Panc1 (cell line): Measurements from ENCODE around the gene MRPL10. TPM values are rescaled to one million over a fixed set of nuclear protein-coding genes. Genes with fewer than 3 reads are reported as not detected.

Experiments used
- ATAC-seq: fragments of 200-7000 bp; cut with Tn5 transposase; 2 replicates; pipeline ENCODE4 v1.9.1; 2020; ENCODE audit warnings: mild to moderate bottlenecking, moderate library complexity
- BruUV-seq: library from RNA; stranded (reverse); fragments of 400-500 nt; replicated peaks from 2 replicates; lab custom pipeline; 2021; lab: Mats Ljungman, UMichigan
- CTCF ChIA-PET: fragments of 300-600 bp; sonication (Branson Sonifier 250); formaldehyde crosslinking; loops from one replicate; lab custom pipeline; 2022; ENCODE audit warnings: antibody characterized with exemption; lab: Charles Lee
- POLR2A ChIA-PET: fragments of 300-600 bp; sonication (Branson Sonifier 250); formaldehyde crosslinking; loops from one replicate; lab custom pipeline; 2022; ENCODE audit warnings: antibody characterized with exemption; lab: Charles Lee
- DNase-seq: peaks from one replicate; pipeline ENCODE4 v3.0.0-alpha.2; 2010; ENCODE audit warnings: low read depth, low spot score
- H3K27ac ChIP-seq: 2 replicates; pipeline ENCODE4 v1.5.1; 2011; ENCODE audit warnings: mild to moderate bottlenecking, low read length, inconsistent platforms
- H3K27me3 ChIP-seq: fragments of 200-500 bp; sonication (Bioruptor generic); 2 replicates; pipeline ENCODE4 v1.6.0; 2014; ENCODE audit warnings: low read length, inconsistent platforms; ENCODE audit not compliant: control insufficient read depth, insufficient read depth
- H3K36me3 ChIP-seq: fragments of 200-500 bp; sonication (Bioruptor generic); 2 replicates; pipeline ENCODE4 v1.5.1; 2014; ENCODE audit warnings: inconsistent platforms, mild to moderate bottlenecking, low read length, moderate library complexity; ENCODE audit not compliant: control insufficient read depth, insufficient read depth
- H3K4me1 ChIP-seq: 2 replicates; pipeline ENCODE4 v1.5.1; 2011; ENCODE audit warnings: inconsistent platforms, mild to moderate bottlenecking, low read length, moderate library complexity; ENCODE audit not compliant: control insufficient read depth, insufficient read depth
- H3K4me3 ChIP-seq, 2 experiments: 2 replicates each; pipeline ENCODE4 v1.5.1; 2011 to 2012; ENCODE audit warnings: low read depth in 2 of 2, low read length in 2 of 2, mild to moderate bottlenecking in 2 of 2, inconsistent platforms in 1 of 2, moderate library complexity in 1 of 2
- H3K9me3 ChIP-seq: fragments of 200-500 bp; sonication (Bioruptor generic); 2 replicates; pipeline ENCODE4 v1.5.1; 2014; ENCODE audit warnings: low read depth, mild to moderate bottlenecking, inconsistent platforms, low read length, moderate library complexity; ENCODE audit not compliant: control insufficient read depth, insufficient read depth
- POLR2AphosphoS5 ChIP-seq: IDR thresholded peaks from 2 replicates; pipeline ENCODE4 v1.6.1; 2012; ENCODE audit warnings: mild to moderate bottlenecking, low read depth, low read length, moderate library complexity
- SIN3A ChIP-seq: IDR thresholded peaks from 2 replicates; pipeline ENCODE4 v1.6.1; 2012; ENCODE audit warnings: low read depth, mild to moderate bottlenecking, low read length, moderate library complexity, borderline replicate concordance; ENCODE audit not compliant: insufficient read depth
- TCF7L2 ChIP-seq: IDR thresholded peaks from 2 replicates; pipeline ENCODE4 v1.6.1; 2011; ENCODE audit warnings: mild to moderate bottlenecking, low read depth, low read length, inconsistent platforms
- in situ Hi-C: cut with HindIII; loops from 2 replicates; pipeline ENCODE4 v1.10.0; 2016; ENCODE audit warnings: low sequenced_read_pairs, low pct_unique_long_range_greater_than_20kb
- intact Hi-C: fragments of 100-400 bp; cut with micrococcal nuclease; formaldehyde crosslinking; loops from one replicate; pipeline ENCODE4 v1.10.0; 2022; ENCODE audit not compliant: unreplicated experiment
- total RNA-seq: library from RNA; stranded (reverse); gene quantifications from one replicate; pipeline ENCODE4 v1.2.1, GENCODE V29; 2021; ENCODE audit not compliant: unreplicated experiment
- TF ChIP-seq, protein P1 (sequence below), 2 experiments: IDR thresholded peaks; 2 replicates each; pipeline ENCODE4 v1.6.1; 2011 to 2012; ENCODE audit warnings: low read depth in 2 of 2, control low read depth in 1 of 2, low read length in 1 of 2, mild to moderate bottlenecking in 1 of 2, moderate library complexity in 1 of 2; ENCODE audit not compliant: insufficient read depth in 1 of 2
- TF ChIP-seq, protein P2 (sequence below): fragments of 450-650 bp; IDR thresholded peaks from 2 replicates; pipeline ENCODE4 v1.5.1; 2017; ENCODE audit warnings: mild to moderate bottlenecking

The MRPL10 gene
- total RNA-seq, 1 experiment from 2014 or later: 41.9 TPM

DNA sequence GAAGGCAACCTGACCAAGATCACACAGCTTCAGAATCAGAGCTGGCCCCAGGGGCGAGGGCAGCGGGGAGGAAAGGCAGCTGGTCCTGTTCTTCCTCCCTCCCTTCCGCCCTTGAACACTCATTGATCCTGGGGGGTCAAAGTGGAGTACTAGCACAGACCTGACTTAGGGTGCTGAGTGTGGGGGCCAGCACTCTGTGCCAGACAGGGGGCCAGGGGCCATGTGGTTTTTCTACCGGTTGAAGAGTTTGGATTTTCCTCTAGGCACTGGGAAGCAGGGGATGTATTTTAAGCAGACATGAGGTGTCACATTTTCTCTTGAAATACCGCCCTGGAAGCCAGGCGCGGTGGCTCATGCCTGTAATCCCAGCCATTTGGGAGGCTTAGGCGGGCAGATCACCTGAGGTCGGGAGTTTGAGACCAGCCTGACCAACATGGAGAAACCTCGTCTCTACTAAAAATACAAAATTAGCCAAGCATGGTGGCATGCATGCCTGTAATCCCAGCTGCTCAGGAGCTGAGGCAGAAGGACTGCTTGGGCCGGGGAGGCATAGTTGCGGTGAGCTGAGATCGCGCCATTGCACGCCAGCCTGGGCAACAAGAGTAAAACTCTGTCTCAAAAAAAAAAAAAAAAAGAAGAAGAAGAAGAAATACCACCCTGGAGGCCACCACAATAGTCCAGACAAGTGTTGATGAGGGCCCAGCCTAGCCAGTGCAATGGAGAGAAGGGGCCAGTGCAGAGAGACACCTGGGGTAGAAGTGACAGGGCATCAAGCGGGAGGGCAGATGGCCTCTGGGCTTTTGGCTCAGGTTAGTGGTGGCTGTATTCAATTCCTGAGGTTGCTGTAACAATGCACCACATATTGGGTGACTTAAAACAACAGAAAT, 25.1 kb downstream of the MRPL10 start:
- CTCF ChIA-PET: no interaction called here
- POLR2A ChIA-PET: interaction anchor here (0.6 kb wide), 1 partner anchor 35 kb away, joined by 3 read pairs; no protein-coding TSS in a partner anchor
- in situ Hi-C loops (no loop called here), intact Hi-C loops (no loop called here)
- ATAC-seq: no peak
- no peak overlapping the region for H3K27ac ChIP-seq
- H3K36me3 ChIP-seq: no peaks in the 10 kb centered on the region
- no peak overlapping the region for H3K4me3 ChIP-seq
- BruUV-seq: no TSS peak
- H3K4me1 ChIP-seq: peaks cover 6% of the 10 kb centered on the region; the same call in 1 of the 2 replicates
- TF ChIP-seq, protein P1, sequence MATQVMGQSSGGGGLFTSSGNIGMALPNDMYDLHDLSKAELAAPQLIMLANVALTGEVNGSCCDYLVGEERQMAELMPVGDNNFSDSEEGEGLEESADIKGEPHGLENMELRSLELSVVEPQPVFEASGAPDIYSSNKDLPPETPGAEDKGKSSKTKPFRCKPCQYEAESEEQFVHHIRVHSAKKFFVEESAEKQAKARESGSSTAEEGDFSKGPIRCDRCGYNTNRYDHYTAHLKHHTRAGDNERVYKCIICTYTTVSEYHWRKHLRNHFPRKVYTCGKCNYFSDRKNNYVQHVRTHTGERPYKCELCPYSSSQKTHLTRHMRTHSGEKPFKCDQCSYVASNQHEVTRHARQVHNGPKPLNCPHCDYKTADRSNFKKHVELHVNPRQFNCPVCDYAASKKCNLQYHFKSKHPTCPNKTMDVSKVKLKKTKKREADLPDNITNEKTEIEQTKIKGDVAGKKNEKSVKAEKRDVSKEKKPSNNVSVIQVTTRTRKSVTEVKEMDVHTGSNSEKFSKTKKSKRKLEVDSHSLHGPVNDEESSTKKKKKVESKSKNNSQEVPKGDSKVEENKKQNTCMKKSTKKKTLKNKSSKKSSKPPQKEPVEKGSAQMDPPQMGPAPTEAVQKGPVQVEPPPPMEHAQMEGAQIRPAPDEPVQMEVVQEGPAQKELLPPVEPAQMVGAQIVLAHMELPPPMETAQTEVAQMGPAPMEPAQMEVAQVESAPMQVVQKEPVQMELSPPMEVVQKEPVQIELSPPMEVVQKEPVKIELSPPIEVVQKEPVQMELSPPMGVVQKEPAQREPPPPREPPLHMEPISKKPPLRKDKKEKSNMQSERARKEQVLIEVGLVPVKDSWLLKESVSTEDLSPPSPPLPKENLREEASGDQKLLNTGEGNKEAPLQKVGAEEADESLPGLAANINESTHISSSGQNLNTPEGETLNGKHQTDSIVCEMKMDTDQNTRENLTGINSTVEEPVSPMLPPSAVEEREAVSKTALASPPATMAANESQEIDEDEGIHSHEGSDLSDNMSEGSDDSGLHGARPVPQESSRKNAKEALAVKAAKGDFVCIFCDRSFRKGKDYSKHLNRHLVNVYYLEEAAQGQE (IDR thresholded peaks at IDR 0.05; ENCODE audit: insufficient read depth in 1 of 2, low read depth in 2 of 2, low read length in 1 of 2): no peak
- no peak for TF ChIP-seq SIN3A
- no peak for TF ChIP-seq POLR2AphosphoS5
- TF ChIP-seq, protein P2, sequence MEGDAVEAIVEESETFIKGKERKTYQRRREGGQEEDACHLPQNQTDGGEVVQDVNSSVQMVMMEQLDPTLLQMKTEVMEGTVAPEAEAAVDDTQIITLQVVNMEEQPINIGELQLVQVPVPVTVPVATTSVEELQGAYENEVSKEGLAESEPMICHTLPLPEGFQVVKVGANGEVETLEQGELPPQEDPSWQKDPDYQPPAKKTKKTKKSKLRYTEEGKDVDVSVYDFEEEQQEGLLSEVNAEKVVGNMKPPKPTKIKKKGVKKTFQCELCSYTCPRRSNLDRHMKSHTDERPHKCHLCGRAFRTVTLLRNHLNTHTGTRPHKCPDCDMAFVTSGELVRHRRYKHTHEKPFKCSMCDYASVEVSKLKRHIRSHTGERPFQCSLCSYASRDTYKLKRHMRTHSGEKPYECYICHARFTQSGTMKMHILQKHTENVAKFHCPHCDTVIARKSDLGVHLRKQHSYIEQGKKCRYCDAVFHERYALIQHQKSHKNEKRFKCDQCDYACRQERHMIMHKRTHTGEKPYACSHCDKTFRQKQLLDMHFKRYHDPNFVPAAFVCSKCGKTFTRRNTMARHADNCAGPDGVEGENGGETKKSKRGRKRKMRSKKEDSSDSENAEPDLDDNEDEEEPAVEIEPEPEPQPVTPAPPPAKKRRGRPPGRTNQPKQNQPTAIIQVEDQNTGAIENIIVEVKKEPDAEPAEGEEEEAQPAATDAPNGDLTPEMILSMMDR: no peak
- TF ChIP-seq TCF7L2: no peak
- no peaks in the 10 kb centered on the region for H3K9me3 ChIP-seq
- DNase-seq: no peak
- H3K27me3 ChIP-seq: no peaks in the 10 kb centered on the region

DNA sequence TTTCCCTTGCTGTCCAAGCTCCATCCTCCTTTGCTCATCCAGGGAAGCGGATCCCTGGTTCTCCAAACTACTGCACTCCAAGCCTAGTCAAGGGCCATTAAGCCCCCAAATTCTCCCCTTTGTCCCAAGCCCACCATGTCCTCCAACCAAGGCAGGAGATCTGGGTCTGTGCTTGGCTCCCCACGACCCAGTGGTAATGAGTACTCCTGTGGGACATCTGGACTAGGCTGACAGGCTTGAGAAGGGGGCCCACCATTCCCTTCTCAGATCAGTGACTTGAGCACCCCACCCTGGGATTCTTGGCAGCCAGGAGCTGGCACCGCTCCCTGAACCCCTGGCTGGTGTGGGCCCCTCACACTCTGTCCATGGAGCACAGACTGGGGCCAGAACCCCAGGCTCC, 26.9 kb downstream of the MRPL10 start:
- TF ChIP-seq, protein P1 (IDR thresholded peaks at IDR 0.05; ENCODE audit: insufficient read depth in 1 of 2, low read depth in 2 of 2, low read length in 1 of 2): no peak
- TF ChIP-seq SIN3A: no peak
- TF ChIP-seq POLR2AphosphoS5: no peak
- TF ChIP-seq, protein P2: no peak
- no peak for TF ChIP-seq TCF7L2
- in situ Hi-C loops (no loop called here), intact Hi-C loops (loop anchor here (5.0 kb wide), 1 partner anchor 107 kb away; no protein-coding TSS in a partner anchor)
- ChIA-PET POLR2A (interaction anchor here (0.6 kb wide), 1 partner anchor 15 kb away, joined by 6 read pairs; no protein-coding TSS in a partner anchor), CTCF (no interaction called here)
- Histone ChIP-seq H3K27me3 (no peaks in the 10 kb centered on the region), H3K9me3 (no peaks in the 10 kb centered on the region), H3K4me3 (no peak overlapping the region), H3K36me3 (no peaks in the 10 kb centered on the region), H3K27ac (no peak overlapping the region), H3K4me1 (no peaks in the 10 kb centered on the region)
- no peak for DNase-seq
- no peak for ATAC-seq
- BruUV-seq: no TSS peak
